ENCODE measurements around the gene PAXX.

DNA sequence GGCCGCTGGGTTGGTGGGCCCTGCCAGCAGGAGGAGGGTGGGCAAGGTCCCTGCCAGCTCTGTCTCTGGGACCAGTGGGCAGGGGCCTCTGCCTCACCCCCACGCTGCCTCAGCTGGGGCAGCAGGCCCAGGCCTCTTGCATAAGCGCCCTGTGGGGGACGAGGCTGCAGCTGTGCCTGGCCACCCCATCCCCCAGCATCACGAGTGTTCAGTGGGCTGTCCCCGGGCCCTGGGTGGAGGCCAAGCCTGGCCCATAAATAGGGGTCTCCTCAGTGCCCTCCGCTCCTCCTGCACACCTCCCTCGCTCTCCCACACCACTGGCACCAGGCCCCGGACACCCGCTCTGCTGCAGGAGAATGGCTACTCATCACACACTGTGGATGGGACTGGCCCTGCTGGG is 15.0 kb upstream of the PAXX start, which contains the start of gene PTGDS:
- TF ChIP-seq, protein P1, sequence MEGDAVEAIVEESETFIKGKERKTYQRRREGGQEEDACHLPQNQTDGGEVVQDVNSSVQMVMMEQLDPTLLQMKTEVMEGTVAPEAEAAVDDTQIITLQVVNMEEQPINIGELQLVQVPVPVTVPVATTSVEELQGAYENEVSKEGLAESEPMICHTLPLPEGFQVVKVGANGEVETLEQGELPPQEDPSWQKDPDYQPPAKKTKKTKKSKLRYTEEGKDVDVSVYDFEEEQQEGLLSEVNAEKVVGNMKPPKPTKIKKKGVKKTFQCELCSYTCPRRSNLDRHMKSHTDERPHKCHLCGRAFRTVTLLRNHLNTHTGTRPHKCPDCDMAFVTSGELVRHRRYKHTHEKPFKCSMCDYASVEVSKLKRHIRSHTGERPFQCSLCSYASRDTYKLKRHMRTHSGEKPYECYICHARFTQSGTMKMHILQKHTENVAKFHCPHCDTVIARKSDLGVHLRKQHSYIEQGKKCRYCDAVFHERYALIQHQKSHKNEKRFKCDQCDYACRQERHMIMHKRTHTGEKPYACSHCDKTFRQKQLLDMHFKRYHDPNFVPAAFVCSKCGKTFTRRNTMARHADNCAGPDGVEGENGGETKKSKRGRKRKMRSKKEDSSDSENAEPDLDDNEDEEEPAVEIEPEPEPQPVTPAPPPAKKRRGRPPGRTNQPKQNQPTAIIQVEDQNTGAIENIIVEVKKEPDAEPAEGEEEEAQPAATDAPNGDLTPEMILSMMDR (conservative IDR thresholded peaks at IDR 0.05 in 1 of 2, IDR thresholded peaks at IDR 0.05 in 1 of 2; ENCODE audit: low read depth in 1 of 2, low read length in 2 of 2): no peak
- TF ChIP-seq EZH2 (IDR thresholded peaks at IDR 0.05; ENCODE audit: low read length, missing control alignments): no peak
